ENCODE measurements around the gene OVOL2. TPM values are rescaled to one million over a fixed set of nuclear protein-coding genes. Genes with fewer than 3 reads are reported as not detected.

Gene OVOL2
- total and polyA plus RNA-seq, 2 of the 8 experiments (the other 6 are each of a cell fraction or from before 2014, with no cell fraction given): 11.0 to 11.4 TPM

GRCh38 chr20:17995967-17996819 lies 61.5 kb downstream of the OVOL2 start:
- POLR2A ChIA-PET (ENCODE audit: partially characterized antibody): interaction anchor here (0.7 to 31.5 kb wide), 2 partner anchors 11 to 34 kb away, joined by 3 to 424 read pairs; partner anchors contain the start of genes MGME1 and SNX5
- Histone ChIP-seq H3K79me1 (ENCODE audit: low read depth, low read length) (no peaks in the 10 kb centered on the region), H2BK12ac (ENCODE audit: low read depth, low read length) (no peak overlapping the region), H3K18ac (ENCODE audit: extremely low read depth, low read length) (no peak overlapping the region), H3K4ac (replicated peaks; ENCODE audit: insufficient read length, low read depth, low read length) (peak overlapping the region; percentile 17), H2AFZ (ENCODE audit: low read length) (0 out of 2 replicates have a peak overlapping the region, but pooled peaks have one; percentile 58), H3K9ac (replicated peaks in 1 of 4; ENCODE audit: extremely low read depth in 1 of 4, low read depth in 3 of 4, low read length in 3 of 4) (no peak overlapping the region), H3K9me3 (ENCODE audit: insufficient read depth in 2 of 2, low read depth in 1 of 2, low read length in 1 of 2) (no peaks in the 10 kb centered on the region), H2BK5ac (ENCODE audit: low read depth, low read length) (no peak overlapping the region), H2BK15ac (ENCODE audit: low read length) (no peak overlapping the region), H3K4me1 (replicated peaks in 1 of 4; ENCODE audit: control insufficient read depth in 3 of 4, insufficient read depth in 4 of 4, low read length in 3 of 4) (no peaks in the 10 kb centered on the region), H3K4me2 (ENCODE audit: insufficient read depth in 1 of 2, low read depth in 2 of 2, low read length in 2 of 2) (peak overlapping the region in 1 of 2 experiments; percentile 17; a peak in 1 of 4 replicates), H3K27me3 (replicated peaks in 1 of 4; ENCODE audit: control insufficient read depth in 3 of 4, extremely low read depth in 1 of 4, insufficient read depth in 3 of 4, low read length in 3 of 4) (no peaks in the 10 kb centered on the region), H3K79me2 (ENCODE audit: control insufficient read depth in 1 of 2, insufficient read depth in 2 of 2, low read length in 2 of 2) (no peaks in the 10 kb centered on the region), H4K91ac (replicated peaks; ENCODE audit: insufficient read length, low read length) (no peak overlapping the region), H3K23me2 (ENCODE audit: low read depth, low read length) (no peaks in the 10 kb centered on the region; the same call in 1 of the 2 replicates), H4K5ac (ENCODE audit: insufficient read length, low read depth, low read length) (no peak overlapping the region), H3K14ac (ENCODE audit: insufficient read length) (no peak overlapping the region), H2BK20ac (ENCODE audit: low read length) (no peak overlapping the region), H3K27ac (ENCODE audit: low read depth, low read length) (no peak overlapping the region), H2BK120ac (replicated peaks; ENCODE audit: low read depth, low read length) (no peak overlapping the region), H4K20me1 (replicated peaks in 1 of 2; ENCODE audit: control insufficient read depth in 1 of 2, insufficient read depth in 2 of 2, low read length in 2 of 2) (peaks cover 0 to 1% of the 10 kb centered on the region in 2 experiments), H3K36me3 (ENCODE audit: control insufficient read depth in 2 of 4, insufficient read depth in 4 of 4, low read length in 3 of 4) (peaks cover 0 to 9% (median 0%) of the 10 kb centered on the region in 4 experiments; a peak in 1 of 8 replicates), H3K56ac (replicated peaks; ENCODE audit: insufficient read length, low read depth, low read length) (no peak overlapping the region), H3K23ac (ENCODE audit: insufficient read length) (no peak overlapping the region), H4K8ac (ENCODE audit: extremely low read depth, insufficient read depth, low read length) (peak overlapping the region; percentile 92), H2AK5ac (ENCODE audit: low read depth, low read length) (no peak overlapping the region), H3K4me3 (ENCODE audit: extremely low read depth in 1 of 4, insufficient read depth in 2 of 4, low read depth in 3 of 4, low read length in 4 of 4) (no peak overlapping the region)
- peak; percentile 62 for FAIRE-seq
- WGBS, 2 experiments (ENCODE audit: extremely low coverage in 1 of 2, insufficient coverage in 1 of 2, insufficient read length in 1 of 2, insufficient replicate concordance in 2 of 2, low coverage in 1 of 2, low lambda C conversion rate in 2 of 2, missing lambda C conversion rate in 1 of 2): 36% methylated on average over 16 of the region's 16 CpGs; no CpG with 5 or more reads in 1 of the 2 experiments
- CTCF ChIA-PET (ENCODE audit: partially characterized antibody): interaction anchor here (0.7 to 4.1 kb wide), 33 partner anchors 9 to 482 kb away, joined by 3 to 27 read pairs (median 4); partner anchors contain the start of gene OVOL2
- no peak for DNase-seq (ENCODE audit: low read depth in 1 of 2, low spot score in 2 of 2)
- no peak for TF ChIP-seq SIRT6 (IDR thresholded peaks at IDR 0.05; ENCODE audit: low read length)
- no peak for TF ChIP-seq SIX5 (IDR thresholded peaks at IDR 0.05; ENCODE audit: low read depth, low read length)
- TF ChIP-seq TAF1 (IDR thresholded peaks at IDR 0.05; ENCODE audit: low read depth, low read length): no peak
- TF ChIP-seq RAD21 (IDR thresholded peaks at IDR 0.05 in 1 of 2, conservative IDR thresholded peaks at IDR 0.05 in 1 of 2; ENCODE audit: low read depth in 2 of 2, low read length in 2 of 2): peak; percentile 82 to 83
- TF ChIP-seq SAP30 (IDR thresholded peaks at IDR 0.05; ENCODE audit: insufficient read depth, insufficient replicate concordance, low read length): no peak
- TF ChIP-seq GTF2F1 (IDR thresholded peaks at IDR 0.05; ENCODE audit: borderline replicate concordance, low read depth, low read length): no peak
- TF ChIP-seq TBP (IDR thresholded peaks at IDR 0.05; ENCODE audit: low read depth, low read length): no peak
- no peak for TF ChIP-seq E2F6 (IDR thresholded peaks at IDR 0.05)
